HEK293 (cell line): ENCODE data around the gene KRTAP20-4.

Experiments used
- CTCF ChIA-PET: fragments of 350-600 bp; formaldehyde crosslinking; extraction: SDS; loops from one replicate; lab custom pipeline; 2021; ENCODE audit warnings: antibody characterized with exemption; lab: Yijun Ruan, JAX
- POLR2A ChIA-PET: fragments of 300-600 bp; formaldehyde crosslinking; extraction: SDS; loops from one replicate; lab custom pipeline; 2020; ENCODE audit warnings: antibody characterized with exemption, inconsistent platforms; lab: Yijun Ruan, JAX
- H3K27ac ChIP-seq: fragments of 200-500 bp; sonication (Bioruptor generic); 2 replicates; pipeline ENCODE4 v1.5.1; 2014; ENCODE audit warnings: low read depth, low read length, control low read depth, inconsistent platforms; ENCODE audit errors: extremely low read depth
- H3K36me3 ChIP-seq, 2 experiments: fragments of 200-500 bp in 1 of 2; sonication (Bioruptor generic) in 1 of 2; 1 replicate in 1 of 2; 2 replicates in 1 of 2; pipeline ENCODE4 v1.5.1; 2014 to 2017; ENCODE audit warnings: inconsistent platforms in 2 of 2, low read length in 2 of 2; ENCODE audit not compliant: control insufficient read depth in 2 of 2, insufficient read depth in 1 of 2
- H3K4me1 ChIP-seq: fragments of 200-500 bp; sonication (Bioruptor generic); 2 replicates; pipeline ENCODE4 v1.5.1; 2014; ENCODE audit warnings: mild to moderate bottlenecking, low read length, inconsistent platforms; ENCODE audit not compliant: control insufficient read depth, insufficient read depth
- H3K4me3 ChIP-seq: 2 replicates; pipeline ENCODE4 v1.5.1; 2011; ENCODE audit warnings: low read depth, mild to moderate bottlenecking, control low read depth, low read length, moderate library complexity
- H3K9me3 ChIP-seq: fragments of 200-500 bp; sonication (Bioruptor generic); 2 replicates; pipeline ENCODE4 v1.5.1; 2014; ENCODE audit warnings: low read depth, low read length, inconsistent platforms; ENCODE audit not compliant: control insufficient read depth, insufficient read depth
- BCL11B ChIP-seq: fragments of 450-650 bp; formaldehyde crosslinking; IDR thresholded peaks from 2 replicates; pipeline ENCODE4 v1.5.1; 2016; ENCODE audit warnings: low read depth, missing biosample characterization, missing genetic modification characterization
- CTCF ChIP-seq: fragments of 450-650 bp; formaldehyde crosslinking; IDR thresholded peaks from 2 replicates; pipeline ENCODE4 v1.5.1; 2016; ENCODE audit warnings: missing biosample characterization, missing genetic modification characterization
- EGR2 ChIP-seq: fragments of 450-650 bp; formaldehyde crosslinking; IDR thresholded peaks from 2 replicates; pipeline ENCODE4 v1.5.1; 2016; ENCODE audit warnings: low read depth, missing biosample characterization, missing genetic modification characterization
- ELK4 ChIP-seq: IDR thresholded peaks from 2 replicates; pipeline ENCODE4 v1.6.1; 2011; ENCODE audit warnings: mild to moderate bottlenecking, low read depth, low read length, borderline replicate concordance
- GLIS1 ChIP-seq: fragments of 450-650 bp; formaldehyde crosslinking; IDR thresholded peaks from 2 replicates; pipeline ENCODE4 v1.5.1; 2016; ENCODE audit warnings: missing biosample characterization, missing genetic modification characterization
- KLF17 ChIP-seq: fragments of 450-650 bp; formaldehyde crosslinking; IDR thresholded peaks from 2 replicates; pipeline ENCODE4 v1.5.1; 2016; ENCODE audit warnings: missing biosample characterization, missing genetic modification characterization
- MZF1 ChIP-seq: fragments of 450-650 bp; formaldehyde crosslinking; IDR thresholded peaks from 2 replicates; pipeline ENCODE4 v1.5.1; 2017; ENCODE audit warnings: missing biosample characterization, missing genetic modification characterization, borderline replicate concordance
- OVOL3 ChIP-seq: fragments of 450-650 bp; formaldehyde crosslinking; IDR thresholded peaks from 2 replicates; pipeline ENCODE4 v1.5.1; 2016; ENCODE audit warnings: missing biosample characterization, missing genetic modification characterization
- SP2 ChIP-seq: fragments of 450-650 bp; formaldehyde crosslinking; IDR thresholded peaks from 2 replicates; pipeline ENCODE4 v1.5.1; 2016; ENCODE audit warnings: missing biosample characterization, missing genetic modification characterization
- SP7 ChIP-seq: fragments of 450-650 bp; formaldehyde crosslinking; IDR thresholded peaks from 2 replicates; pipeline ENCODE4 v1.5.1; 2016; ENCODE audit warnings: missing biosample characterization, missing genetic modification characterization
- ZNF121 ChIP-seq: fragments of 450-650 bp; formaldehyde crosslinking; IDR thresholded peaks from 2 replicates; pipeline ENCODE4 v1.5.1; 2016; ENCODE audit warnings: missing biosample characterization, missing genetic modification characterization
- ZNF138 ChIP-seq: fragments of 450-650 bp; formaldehyde crosslinking; IDR thresholded peaks from 2 replicates; pipeline ENCODE4 v1.5.1; 2016; ENCODE audit warnings: missing biosample characterization, missing genetic modification characterization, borderline replicate concordance
- ZNF18 ChIP-seq: fragments of 450-650 bp; formaldehyde crosslinking; IDR thresholded peaks from 2 replicates; pipeline ENCODE4 v1.5.1; 2016; ENCODE audit warnings: missing biosample characterization, missing genetic modification characterization
- ZNF211 ChIP-seq: fragments of 450-650 bp; formaldehyde crosslinking; IDR thresholded peaks from 2 replicates; pipeline ENCODE4 v1.5.1; 2016; ENCODE audit warnings: low read depth, missing biosample characterization, missing genetic modification characterization
- ZNF239 ChIP-seq: fragments of 450-650 bp; formaldehyde crosslinking; IDR thresholded peaks from 2 replicates; pipeline ENCODE4 v1.5.1; 2016; ENCODE audit warnings: missing biosample characterization, missing genetic modification characterization
- ZNF362 ChIP-seq: fragments of 450-650 bp; formaldehyde crosslinking; IDR thresholded peaks from 2 replicates; pipeline ENCODE4 v1.5.1; 2016; ENCODE audit warnings: missing biosample characterization, missing genetic modification characterization
- ZNF48 ChIP-seq: fragments of 450-650 bp; formaldehyde crosslinking; IDR thresholded peaks from 2 replicates; pipeline ENCODE4 v1.5.1; 2016; ENCODE audit warnings: missing biosample characterization, missing genetic modification characterization
- ZNF621 ChIP-seq: fragments of 450-650 bp; formaldehyde crosslinking; IDR thresholded peaks from 2 replicates; pipeline ENCODE4 v1.5.1; 2017; ENCODE audit warnings: missing biosample characterization, missing genetic modification characterization
- ZNF626 ChIP-seq: fragments of 450-650 bp; sonication (Bioruptor Pico); formaldehyde crosslinking; IDR thresholded peaks from 2 replicates; pipeline ENCODE4 v1.5.1; 2018; ENCODE audit warnings: missing biosample characterization, missing genetic modification characterization, inconsistent platforms
- ZSCAN18 ChIP-seq: fragments of 450-650 bp; formaldehyde crosslinking; IDR thresholded peaks from 2 replicates; pipeline ENCODE4 v1.5.1; 2016; ENCODE audit warnings: missing biosample characterization, missing genetic modification characterization
- ZSCAN30 ChIP-seq: fragments of 450-650 bp; IDR thresholded peaks from 2 replicates; pipeline ENCODE4 v1.5.1; 2018; ENCODE audit warnings: missing biosample characterization, mild to moderate bottlenecking, missing genetic modification characterization, moderate library complexity

Gene KRTAP20-4

GRCh38 chr21:30612132-30612531 is 8.3 kb upstream of the KRTAP20-4 start:
- Histone ChIP-seq H3K9me3 (no peaks in the 10 kb centered on the region), H3K36me3 (no peaks in the 10 kb centered on the region), H3K4me3 (no peak overlapping the region), H3K4me1 (no peaks in the 10 kb centered on the region), H3K27ac (no peak overlapping the region)
- POLR2A ChIA-PET, result no interaction called here
- CTCF ChIA-PET, result no interaction called here
- no peak for TF ChIP-seq ZNF18
- no peak for TF ChIP-seq ZNF626 (tag by site-specific recombination)
- no peak for TF ChIP-seq SP7
- TF ChIP-seq, all 188 proteins: peak for 0

GRCh38 chr21:30613836-30614235 is 6.6 kb upstream of the KRTAP20-4 start, which contains the start of gene KRTAP6-1:
Gene KRTAP6-1, minus strand, starts transcription at chr21:30613930. Its CDS starts 26 bp downstream, at chr21:30613904.
- H3K27ac ChIP-seq, result no peak within 1 kb of the TSS
- H3K4me3 ChIP-seq, result no peak within 1 kb of the TSS
- no peak for TF ChIP-seq ELK4
- TF ChIP-seq KLF17 (tag by site-specific recombination), result no peak
- TF ChIP-seq OVOL3 (tag by site-specific recombination), result no peak
- no peak for TF ChIP-seq EGR2 (tag by site-specific recombination)
- TF ChIP-seq MZF1 (tag by site-specific recombination), result no peak
- no peak for TF ChIP-seq ZNF362
- TF ChIP-seq ZNF48 (tag by site-specific recombination), result no peak
- no peak for TF ChIP-seq SP2 (tag by site-specific recombination)
- no peak for TF ChIP-seq CTCF (tag by site-specific recombination)
- TF ChIP-seq ZNF239 (tag by site-specific recombination), result no peak
- no peak for TF ChIP-seq ZNF138 (tag by site-specific recombination)
- TF ChIP-seq ZNF621 (tag by site-specific recombination), result no peak
- no peak for TF ChIP-seq ZNF211 (tag by site-specific recombination)
- no peak for TF ChIP-seq ZSCAN30 (tag by site-specific recombination)
- TF ChIP-seq GLIS1 (tag by site-specific recombination), result no peak
- TF ChIP-seq ZSCAN18, result no peak
- no peak for TF ChIP-seq BCL11B
- TF ChIP-seq ZNF121 (tag by site-specific recombination), result no peak
- ChIA-PET POLR2A (no interaction called here), CTCF (interaction anchor here (0.7 kb wide), 1 partner anchor 193 kb away, joined by 3 read pairs; no protein-coding TSS in a partner anchor)
- H3K9me3 ChIP-seq, result no peaks in the 10 kb centered on the region
- no peaks in the 10 kb centered on the region for H3K4me1 ChIP-seq
- no peaks in the 10 kb centered on the region for H3K36me3 ChIP-seq
